GM23338 (cell line): Measurements from ENCODE around the gene POLR1A. TPM values are rescaled to one million over a fixed set of nuclear protein-coding genes. Genes with fewer than 3 reads are reported as not detected.

Source experiments
- ATAC-seq: fragments of 200-7000 bp; cut with Tn5 transposase; 3 replicates; pipeline ENCODE4 v1.9.1; 2020
- DNase-seq: peaks from one replicate; pipeline ENCODE4 v3.0.0-alpha.2; 2015; ENCODE audit warnings: low spot score
- H2AFZ ChIP-seq: fragments of 200-600 bp; sonication (generic); 2 replicates; pipeline ENCODE4 v1.8.0; 2016; ENCODE audit warnings: antibody characterized with exemption, mild to moderate bottlenecking, moderate library complexity
- H3F3A ChIP-seq: fragments of 200-600 bp; sonication (generic); replicated peaks from 2 replicates; pipeline ENCODE4 v1.8.0; 2017; ENCODE audit warnings: antibody characterized with exemption, mixed run types, low read depth
- H3K27ac ChIP-seq: fragments of 200-600 bp; sonication (generic); 2 replicates; pipeline ENCODE4 v1.6.1; 2016; ENCODE audit warnings: low read depth
- H3K27me3 ChIP-seq: fragments of 200-600 bp; sonication (generic); 2 replicates; pipeline ENCODE4 v1.8.0; 2016; ENCODE audit warnings: mild to moderate bottlenecking, mixed run types, moderate library complexity; ENCODE audit not compliant: insufficient read depth
- H3K36me3 ChIP-seq: fragments of 200-600 bp; sonication (generic); 2 replicates; pipeline ENCODE4 v1.8.0; 2016; ENCODE audit warnings: mild to moderate bottlenecking; ENCODE audit not compliant: insufficient read depth
- H3K4me1 ChIP-seq: fragments of 200-600 bp; sonication (generic); 2 replicates; pipeline ENCODE4 v1.8.0; 2016; ENCODE audit warnings: mild to moderate bottlenecking, moderate library complexity; ENCODE audit not compliant: insufficient read depth
- H3K4me2 ChIP-seq: fragments of 200-600 bp; sonication (generic); 2 replicates; pipeline ENCODE4 v1.7.1; 2017; ENCODE audit warnings: mixed run types
- H3K4me3 ChIP-seq: fragments of 200-600 bp; sonication (generic); 2 replicates; pipeline ENCODE4 v1.6.1; 2016; ENCODE audit warnings: mixed run types
- H3K79me2 ChIP-seq: fragments of 200-600 bp; sonication (generic); replicated peaks from 2 replicates; pipeline ENCODE4 v1.8.0; 2017; ENCODE audit warnings: mild to moderate bottlenecking; ENCODE audit not compliant: insufficient read depth
- H3K9me2 ChIP-seq: fragments of 200-600 bp; sonication (generic); 2 replicates; pipeline ENCODE4 v1.8.0; 2017; ENCODE audit not compliant: insufficient read depth
- H4K20me1 ChIP-seq: fragments of 200-600 bp; sonication (generic); replicated peaks from 2 replicates; pipeline ENCODE4 v1.8.0; 2017; ENCODE audit warnings: mild to moderate bottlenecking; ENCODE audit not compliant: insufficient read depth
- H3K27ac Mint-ChIP-seq: 2 replicates; pipeline ENCODE4 v1.8.0; 2020; ENCODE audit warnings: inconsistent platforms, mild to moderate bottlenecking, moderate library complexity, mixed read lengths
- H3K27me3 Mint-ChIP-seq: 3 replicates; pipeline ENCODE4 v1.8.0; 2022; ENCODE audit warnings: low read depth, mild to moderate bottlenecking, moderate library complexity, mixed read lengths, inconsistent platforms; ENCODE audit not compliant: insufficient read depth, poor library complexity
- H3K36me3 Mint-ChIP-seq: 3 replicates; pipeline ENCODE4 v1.8.0; 2021; ENCODE audit warnings: low read depth, mild to moderate bottlenecking, inconsistent platforms, moderate library complexity, mixed read lengths
- H3K4me1 Mint-ChIP-seq: 3 replicates; pipeline ENCODE4 v1.8.0; 2020; ENCODE audit warnings: mild to moderate bottlenecking, inconsistent platforms, mixed read lengths
- H3K4me3 Mint-ChIP-seq: 3 replicates; pipeline ENCODE4 v1.8.0; 2021; ENCODE audit warnings: moderate library complexity, mild to moderate bottlenecking, inconsistent platforms, mixed read lengths
- H3K9me3 Mint-ChIP-seq: 3 replicates; pipeline ENCODE4 v1.8.0; 2020; ENCODE audit warnings: moderate library complexity, mild to moderate bottlenecking, inconsistent platforms, mixed read lengths
- CREB1 ChIP-seq: fragments of 250-450 bp; sonication (Bioruptor Pico); IDR thresholded peaks from 2 replicates; pipeline ENCODE4 v1.5.0; 2020; ENCODE audit warnings: low read depth, mild to moderate bottlenecking, moderate library complexity
- EZH2phosphoT487 ChIP-seq: fragments of 200-600 bp; sonication (generic); IDR thresholded peaks from one replicate; pipeline ENCODE4 v1.8.1; 2018; ENCODE audit warnings: antibody characterized with exemption; ENCODE audit not compliant: unreplicated experiment
- JUNB ChIP-seq: IDR thresholded peaks from one replicate; pipeline ENCODE4 v1.6.1; 2016; ENCODE audit warnings: antibody characterized with exemption; ENCODE audit not compliant: unreplicated experiment
- NANOG ChIP-seq: IDR thresholded peaks from 2 replicates; pipeline ENCODE4 v1.6.1; 2016; ENCODE audit warnings: antibody characterized with exemption, borderline replicate concordance
- POLR2AphosphoS5 ChIP-seq: IDR thresholded peaks from 2 replicates; pipeline ENCODE4 v1.6.1; 2016; ENCODE audit warnings: antibody characterized with exemption, low read depth
- STAT1 ChIP-seq: IDR thresholded peaks from one replicate; pipeline ENCODE4 v1.6.1; 2016; ENCODE audit warnings: antibody characterized with exemption; ENCODE audit not compliant: unreplicated experiment
- ZNF331 ChIP-seq: fragments of 250-450 bp; sonication (Bioruptor Pico); IDR thresholded peaks from 2 replicates; pipeline ENCODE4 v1.5.0; 2020; ENCODE audit warnings: low read depth, mild to moderate bottlenecking, moderate library complexity
- ZNF462 ChIP-seq: fragments of 250-450 bp; sonication (Bioruptor Pico); IDR thresholded peaks from 2 replicates; pipeline ENCODE4 v1.5.0; 2020; ENCODE audit warnings: mild to moderate bottlenecking, moderate library complexity
- polyA plus RNA-seq: library from polyadenylated mRNA; unstranded; fragments of >200 nt; fragmentation: Nextera tagmentation; extraction: Ambion mirVana; gene quantifications from 2 replicates; pipeline ENCODE4 v1.2.1, GENCODE V29; 2016
- total RNA-seq: library from RNA; depleted of rRNA; stranded (reverse); fragments of >200 nt; shearing (Covaris generic); gene quantifications from 2 replicates; pipeline ENCODE4 v1.2.3, GENCODE V29; 2014
- TF ChIP-seq, protein P1 (sequence below): IDR thresholded peaks from 2 replicates; pipeline ENCODE4 v1.6.1; 2016; ENCODE audit warnings: antibody characterized with exemption

The POLR1A gene
- total and polyA plus RNA-seq, 2 experiments from 2014 or later: 13.8 to 43.2 TPM

DNA sequence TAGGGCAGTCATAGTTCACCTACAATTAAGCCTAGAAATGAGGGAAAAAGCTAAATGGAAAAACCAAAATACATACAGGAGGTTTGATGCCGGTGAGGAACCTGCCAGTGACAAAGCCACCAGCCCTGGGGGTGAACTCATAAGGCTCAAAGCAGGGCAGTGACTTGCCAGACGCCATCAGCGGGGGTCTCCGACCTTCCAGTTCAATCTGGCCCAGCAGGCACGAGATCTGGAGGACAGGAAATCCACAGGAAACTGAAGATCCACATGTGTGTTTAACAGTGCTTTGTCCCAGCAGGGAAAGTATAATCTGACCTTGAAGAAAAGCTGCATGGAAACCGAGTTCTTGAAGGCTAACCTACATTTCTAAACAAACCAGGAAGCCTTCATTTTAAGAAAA, 60.1 kb downstream of the POLR1A start:
- Histone ChIP-seq H3K9me2 (no peaks in the 10 kb centered on the region), H3K4me1 (no peaks in the 10 kb centered on the region), H3K79me2 (no peaks in the 10 kb centered on the region), H4K20me1 (peaks cover 3% of the 10 kb centered on the region; the same call in 1 of the 2 replicates), H2AFZ (no peak overlapping the region), H3K36me3 (peaks cover 25% of the 10 kb centered on the region), H3K27me3 (no peaks in the 10 kb centered on the region), H3K27ac (no peak overlapping the region), H3F3A (no peaks in the 10 kb centered on the region), H3K4me2 (no peak overlapping the region), H3K4me3 (no peak overlapping the region)
- no peaks in the 10 kb centered on the region for H3K9me3 Mint-ChIP-seq
- H3K36me3 Mint-ChIP-seq: peaks cover 67% of the 10 kb centered on the region
- H3K4me3 Mint-ChIP-seq: no peak overlapping the region
- TF ChIP-seq ZNF331 (CRISPR knock-in tag) (no peak), ZNF462 (no peak)
- TF ChIP-seq, protein P1, sequence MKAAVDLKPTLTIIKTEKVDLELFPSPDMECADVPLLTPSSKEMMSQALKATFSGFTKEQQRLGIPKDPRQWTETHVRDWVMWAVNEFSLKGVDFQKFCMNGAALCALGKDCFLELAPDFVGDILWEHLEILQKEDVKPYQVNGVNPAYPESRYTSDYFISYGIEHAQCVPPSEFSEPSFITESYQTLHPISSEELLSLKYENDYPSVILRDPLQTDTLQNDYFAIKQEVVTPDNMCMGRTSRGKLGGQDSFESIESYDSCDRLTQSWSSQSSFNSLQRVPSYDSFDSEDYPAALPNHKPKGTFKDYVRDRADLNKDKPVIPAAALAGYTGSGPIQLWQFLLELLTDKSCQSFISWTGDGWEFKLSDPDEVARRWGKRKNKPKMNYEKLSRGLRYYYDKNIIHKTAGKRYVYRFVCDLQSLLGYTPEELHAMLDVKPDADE: no peak
- H3K27me3 Mint-ChIP-seq: peaks cover 7% of the 10 kb centered on the region
- H3K27ac Mint-ChIP-seq: no peak overlapping the region
- DNase-seq (no peak), ATAC-seq (no peak)
- H3K4me1 Mint-ChIP-seq: no peaks in the 10 kb centered on the region

- H3K36me3 ChIP-seq: peaks cover 24% of the 10 kb centered on the region
- no peaks in the 10 kb centered on the region for H3F3A ChIP-seq
- ATAC-seq (no peak), DNase-seq (no peak)
- no peak overlapping the region for H2AFZ ChIP-seq
- no peaks in the 10 kb centered on the region for H3K9me2 ChIP-seq
- TF ChIP-seq NANOG (no peak), JUNB (no peak), EZH2phosphoT487 (no peak), POLR2AphosphoS5 (no peak), CREB1 (no peak), STAT1 (no peak)
- peaks cover 3% of the 10 kb centered on the region; the same call in 1 of the 2 replicates for H4K20me1 ChIP-seq
- H3K27ac ChIP-seq: no peak overlapping the region
- no peaks in the 10 kb centered on the region for H3K4me1 ChIP-seq
- peaks cover 7% of the 10 kb centered on the region for H3K27me3 Mint-ChIP-seq
- H3K27me3 ChIP-seq: no peaks in the 10 kb centered on the region
- H3K4me3 Mint-ChIP-seq: no peak overlapping the region
- peaks cover 73% of the 10 kb centered on the region for H3K36me3 Mint-ChIP-seq
- H3K4me1 Mint-ChIP-seq: no peaks in the 10 kb centered on the region
- H3K4me3 ChIP-seq: no peak overlapping the region
- H3K79me2 ChIP-seq: no peaks in the 10 kb centered on the region
- no peak overlapping the region for H3K27ac Mint-ChIP-seq
- no peak overlapping the region for H3K4me2 ChIP-seq
- H3K9me3 Mint-ChIP-seq: no peaks in the 10 kb centered on the region
These were observed 61.1 kb downstream of the POLR1A start for GRCh38 chr2:86044614-86045013.
